ENCODE measurements around the gene DNAH14. TPM values are rescaled to one million over a fixed set of nuclear protein-coding genes. Genes with fewer than 3 reads are reported as not detected.

Gene DNAH14
- total and polyA plus RNA-seq, 2 experiments from 2014 or later, result 55.3 to 80.2 TPM

GRCh38 chr1:224957696-224958095 lies 28.2 kb downstream of the DNAH14 start (continued):
- TF ChIP-seq, protein P1, sequence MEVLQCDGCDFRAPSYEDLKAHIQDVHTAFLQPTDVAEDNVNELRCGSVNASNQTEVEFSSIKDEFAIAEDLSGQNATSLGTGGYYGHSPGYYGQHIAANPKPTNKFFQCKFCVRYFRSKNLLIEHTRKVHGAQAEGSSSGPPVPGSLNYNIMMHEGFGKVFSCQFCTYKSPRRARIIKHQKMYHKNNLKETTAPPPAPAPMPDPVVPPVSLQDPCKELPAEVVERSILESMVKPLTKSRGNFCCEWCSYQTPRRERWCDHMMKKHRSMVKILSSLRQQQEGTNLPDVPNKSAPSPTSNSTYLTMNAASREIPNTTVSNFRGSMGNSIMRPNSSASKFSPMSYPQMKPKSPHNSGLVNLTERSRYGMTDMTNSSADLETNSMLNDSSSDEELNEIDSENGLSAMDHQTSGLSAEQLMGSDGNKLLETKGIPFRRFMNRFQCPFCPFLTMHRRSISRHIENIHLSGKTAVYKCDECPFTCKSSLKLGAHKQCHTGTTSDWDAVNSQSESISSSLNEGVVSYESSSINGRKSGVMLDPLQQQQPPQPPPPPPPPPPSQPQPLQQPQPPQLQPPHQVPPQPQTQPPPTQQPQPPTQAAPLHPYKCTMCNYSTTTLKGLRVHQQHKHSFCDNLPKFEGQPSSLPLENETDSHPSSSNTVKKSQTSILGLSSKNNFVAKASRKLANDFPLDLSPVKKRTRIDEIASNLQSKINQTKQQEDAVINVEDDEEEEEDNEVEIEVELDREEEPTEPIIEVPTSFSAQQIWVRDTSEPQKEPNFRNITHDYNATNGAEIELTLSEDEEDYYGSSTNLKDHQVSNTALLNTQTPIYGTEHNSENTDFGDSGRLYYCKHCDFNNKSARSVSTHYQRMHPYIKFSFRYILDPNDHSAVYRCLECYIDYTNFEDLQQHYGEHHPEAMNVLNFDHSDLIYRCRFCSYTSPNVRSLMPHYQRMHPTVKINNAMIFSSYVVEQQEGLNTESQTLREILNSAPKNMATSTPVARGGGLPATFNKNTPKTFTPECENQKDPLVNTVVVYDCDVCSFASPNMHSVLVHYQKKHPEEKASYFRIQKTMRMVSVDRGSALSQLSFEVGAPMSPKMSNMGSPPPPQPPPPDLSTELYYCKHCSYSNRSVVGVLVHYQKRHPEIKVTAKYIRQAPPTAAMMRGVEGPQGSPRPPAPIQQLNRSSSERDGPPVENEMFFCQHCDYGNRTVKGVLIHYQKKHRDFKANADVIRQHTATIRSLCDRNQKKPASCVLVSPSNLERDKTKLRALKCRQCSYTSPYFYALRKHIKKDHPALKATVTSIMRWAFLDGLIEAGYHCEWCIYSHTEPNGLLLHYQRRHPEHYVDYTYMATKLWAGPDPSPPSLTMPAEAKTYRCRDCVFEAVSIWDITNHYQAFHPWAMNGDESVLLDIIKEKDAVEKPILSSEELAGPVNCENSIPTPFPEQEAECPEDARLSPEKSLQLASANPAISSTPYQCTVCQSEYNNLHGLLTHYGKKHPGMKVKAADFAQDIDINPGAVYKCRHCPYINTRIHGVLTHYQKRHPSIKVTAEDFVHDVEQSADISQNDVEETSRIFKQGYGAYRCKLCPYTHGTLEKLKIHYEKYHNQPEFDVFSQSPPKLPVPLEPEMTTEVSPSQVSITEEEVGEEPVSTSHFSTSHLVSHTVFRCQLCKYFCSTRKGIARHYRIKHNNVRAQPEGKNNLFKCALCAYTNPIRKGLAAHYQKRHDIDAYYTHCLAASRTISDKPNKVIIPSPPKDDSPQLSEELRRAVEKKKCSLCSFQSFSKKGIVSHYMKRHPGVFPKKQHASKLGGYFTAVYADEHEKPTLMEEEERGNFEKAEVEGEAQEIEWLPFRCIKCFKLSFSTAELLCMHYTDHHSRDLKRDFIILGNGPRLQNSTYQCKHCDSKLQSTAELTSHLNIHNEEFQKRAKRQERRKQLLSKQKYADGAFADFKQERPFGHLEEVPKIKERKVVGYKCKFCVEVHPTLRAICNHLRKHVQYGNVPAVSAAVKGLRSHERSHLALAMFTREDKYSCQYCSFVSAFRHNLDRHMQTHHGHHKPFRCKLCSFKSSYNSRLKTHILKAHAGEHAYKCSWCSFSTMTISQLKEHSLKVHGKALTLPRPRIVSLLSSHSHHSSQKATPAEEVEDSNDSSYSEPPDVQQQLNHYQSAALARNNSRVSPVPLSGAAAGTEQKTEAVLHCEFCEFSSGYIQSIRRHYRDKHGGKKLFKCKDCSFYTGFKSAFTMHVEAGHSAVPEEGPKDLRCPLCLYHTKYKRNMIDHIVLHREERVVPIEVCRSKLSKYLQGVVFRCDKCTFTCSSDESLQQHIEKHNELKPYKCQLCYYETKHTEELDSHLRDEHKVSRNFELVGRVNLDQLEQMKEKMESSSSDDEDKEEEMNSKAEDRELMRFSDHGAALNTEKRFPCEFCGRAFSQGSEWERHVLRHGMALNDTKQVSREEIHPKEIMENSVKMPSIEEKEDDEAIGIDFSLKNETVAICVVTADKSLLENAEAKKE (CRISPR knock-in tag; IDR thresholded peaks at IDR 0.05), result no peak
- TF ChIP-seq ZNF331 (CRISPR knock-in tag; IDR thresholded peaks at IDR 0.05; ENCODE audit: low read depth) (no peak), JUNB (IDR thresholded peaks at IDR 0.05; ENCODE audit: unreplicated experiment) (no peak), CREB1 (CRISPR knock-in tag; IDR thresholded peaks at IDR 0.05; ENCODE audit: low read depth) (no peak)

DNA sequence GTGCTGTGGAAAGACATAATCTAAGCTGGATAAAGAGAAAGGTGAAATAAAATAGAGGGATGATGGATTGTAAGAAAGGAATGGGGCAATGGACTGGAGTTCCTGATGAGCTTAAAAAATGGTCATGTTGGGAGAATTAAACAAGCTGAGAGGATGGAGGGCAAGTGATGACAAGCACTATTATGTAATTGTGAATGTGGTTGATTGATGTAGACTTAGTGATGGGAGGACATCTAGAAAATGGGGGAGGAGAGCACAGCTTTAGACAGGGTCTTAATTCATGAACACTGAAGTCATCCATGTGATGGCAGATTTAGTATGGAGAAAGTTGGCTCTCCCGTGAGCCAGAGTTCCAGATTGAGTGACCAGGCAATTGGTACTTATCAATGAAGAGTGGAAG lies 29.0 kb downstream of the DNAH14 start:
- Histone ChIP-seq H3K36me3 (ENCODE audit: insufficient read depth) (peaks cover 4% of the 10 kb centered on the region; the same call in 1 of the 2 replicates), H3K9me2 (ENCODE audit: insufficient read depth) (no peaks in the 10 kb centered on the region), H3K4me3 (no peak overlapping the region), H3K27me3 (ENCODE audit: insufficient read depth) (no peaks in the 10 kb centered on the region), H2AFZ (no peak overlapping the region), H3K79me2 (replicated peaks; ENCODE audit: insufficient read depth) (no peaks in the 10 kb centered on the region), H3K4me1 (ENCODE audit: insufficient read depth) (no peaks in the 10 kb centered on the region), H4K20me1 (replicated peaks; ENCODE audit: insufficient read depth) (no peaks in the 10 kb centered on the region), H3K4me2 (no peak overlapping the region), H3F3A (replicated peaks; ENCODE audit: low read depth) (no peaks in the 10 kb centered on the region), H3K27ac (ENCODE audit: low read depth) (no peak overlapping the region)
- no peak for ATAC-seq
- H3K4me3 Mint-ChIP-seq, result no peak overlapping the region
- no peak overlapping the region for H3K27ac Mint-ChIP-seq
- H3K9me3 Mint-ChIP-seq, result no peaks in the 10 kb centered on the region
- no peaks in the 10 kb centered on the region for H3K27me3 Mint-ChIP-seq (ENCODE audit: insufficient read depth, low read depth, poor library complexity)
- DNase-seq (ENCODE audit: low spot score), result no peak
- no peaks in the 10 kb centered on the region for H3K4me1 Mint-ChIP-seq
- peaks cover 3% of the 10 kb centered on the region; the same call in 1 of the 3 replicates for H3K36me3 Mint-ChIP-seq (ENCODE audit: low read depth)
- no peak for TF ChIP-seq ETS1 (IDR thresholded peaks at IDR 0.05)
- no peak for TF ChIP-seq CREB1 (CRISPR knock-in tag; IDR thresholded peaks at IDR 0.05; ENCODE audit: low read depth)
- TF ChIP-seq POLR2AphosphoS5 (IDR thresholded peaks at IDR 0.05; ENCODE audit: low read depth), result no peak
- TF ChIP-seq STAT1 (IDR thresholded peaks at IDR 0.05; ENCODE audit: unreplicated experiment), result no peak
- no peak for TF ChIP-seq EZH2 (IDR thresholded peaks at IDR 0.05; ENCODE audit: low read depth, unreplicated experiment)
- TF ChIP-seq JUNB (IDR thresholded peaks at IDR 0.05; ENCODE audit: unreplicated experiment), result no peak
- no peak for TF ChIP-seq NANOG (IDR thresholded peaks at IDR 0.05; ENCODE audit: borderline replicate concordance)
- no peak for TF ChIP-seq EZH2phosphoT487 (IDR thresholded peaks at IDR 0.05; ENCODE audit: unreplicated experiment)
- TF ChIP-seq REST (IDR thresholded peaks at IDR 0.05; ENCODE audit: unreplicated experiment), result no peak
- TF ChIP-seq CTCF (conservative IDR thresholded peaks at IDR 0.05; ENCODE audit: low read depth in 2 of 2), result no peak

All from GM23338 (cell line).